Measurements from ENCODE around the gene HDX.
"Not testable (repeated sequence)": the region's sequence is repeated elsewhere in the genome, so short reads cannot be mapped to it uniquely, and the experiment has no call there.

Gene HDX

GRCh38 chrX:84501798-84502628 lies at the start of gene HDX:
TSS of gene HDX (minus strand) at chrX:84502453. CDS start at chrX:84475397, 27,056 bp downstream.
- TF ChIP-seq EZH2phosphoT487 (conservative IDR thresholded peaks at IDR 0.05; ENCODE audit: low read length) (no peak), CTCF (IDR thresholded peaks at IDR 0.05; ENCODE audit: insufficient read depth, low read length, poor library complexity, severe bottlenecking) (no peak)
- no peaks in the 10 kb centered on the region for H3K9me2 ChIP-seq (replicated peaks; ENCODE audit: insufficient read depth, low read length)
- no peak within 1 kb of the TSS for H3K9ac ChIP-seq (ENCODE audit: low read length)
- H3K79me2 ChIP-seq (ENCODE audit: insufficient read depth, low read length) = no peaks in the 10 kb centered on the region
- no peak within 1 kb of the TSS for H3K4me3 ChIP-seq (ENCODE audit: insufficient read depth, low read length, poor library complexity, severe bottlenecking)
- H3K27me3 ChIP-seq (ENCODE audit: low read length) = no peaks in the 10 kb centered on the region
- H3K4me2 ChIP-seq (ENCODE audit: low read depth, low read length, poor library complexity, severe bottlenecking) = no peak within 1 kb of the TSS
- H4K20me1 ChIP-seq (ENCODE audit: low read depth, low read length) = no peaks in the 10 kb centered on the region
- no peaks in the 10 kb centered on the region for H3K9me3 ChIP-seq (ENCODE audit: insufficient read depth, low read length)
- no peak within 1 kb of the TSS for H3K27ac ChIP-seq (ENCODE audit: low read depth, low read length)
- no peak within 1 kb of the TSS for H2AFZ ChIP-seq (ENCODE audit: low read depth, low read length, severe bottlenecking)
- H3K36me3 ChIP-seq (ENCODE audit: low read length) = no peaks in the 10 kb centered on the region
- no peaks in the 10 kb centered on the region for H3F3A ChIP-seq (ENCODE audit: insufficient read depth)

GRCh38 chrX:84541315-84541714 lies 39.1 kb upstream of the HDX start:
- H3K36me3 ChIP-seq (ENCODE audit: low read length); H4K20me1 ChIP-seq (ENCODE audit: low read depth, low read length); H3K9ac ChIP-seq (ENCODE audit: low read length); H3K27me3 ChIP-seq (ENCODE audit: low read length); H3K27ac ChIP-seq (ENCODE audit: low read depth, low read length); H3K9me2 ChIP-seq (replicated peaks; ENCODE audit: insufficient read depth, low read length); H3K4me3 ChIP-seq (ENCODE audit: insufficient read depth, low read length, poor library complexity, severe bottlenecking); H3K79me2 ChIP-seq (ENCODE audit: insufficient read depth, low read length); H3K4me2 ChIP-seq (ENCODE audit: low read depth, low read length, poor library complexity, severe bottlenecking); H3F3A ChIP-seq (ENCODE audit: insufficient read depth); H3K9me3 ChIP-seq (ENCODE audit: insufficient read depth, low read length); H2AFZ ChIP-seq (ENCODE audit: low read depth, low read length, severe bottlenecking): not testable (repeated sequence)

GRCh38 chrX:84537627-84538026 lies 35.4 kb upstream of the HDX start:
- H2AFZ ChIP-seq (ENCODE audit: low read depth, low read length, severe bottlenecking); H3F3A ChIP-seq (ENCODE audit: insufficient read depth); H3K9ac ChIP-seq (ENCODE audit: low read length); H3K4me3 ChIP-seq (ENCODE audit: insufficient read depth, low read length, poor library complexity, severe bottlenecking); H3K9me2 ChIP-seq (replicated peaks; ENCODE audit: insufficient read depth, low read length); H4K20me1 ChIP-seq (ENCODE audit: low read depth, low read length); H3K36me3 ChIP-seq (ENCODE audit: low read length); H3K9me3 ChIP-seq (ENCODE audit: insufficient read depth, low read length); H3K27ac ChIP-seq (ENCODE audit: low read depth, low read length); H3K79me2 ChIP-seq (ENCODE audit: insufficient read depth, low read length); H3K4me2 ChIP-seq (ENCODE audit: low read depth, low read length, poor library complexity, severe bottlenecking); H3K27me3 ChIP-seq (ENCODE audit: low read length): not testable (repeated sequence)

- Histone ChIP-seq H3K9me2 (replicated peaks; ENCODE audit: insufficient read depth, low read length) (no peaks in the 10 kb centered on the region), H3K27me3 (ENCODE audit: low read length) (no peaks in the 10 kb centered on the region), H3K36me3 (ENCODE audit: low read length) (no peaks in the 10 kb centered on the region), H3K9ac (ENCODE audit: low read length) (no peak overlapping the region), H3F3A (ENCODE audit: insufficient read depth) (no peaks in the 10 kb centered on the region), H4K20me1 (ENCODE audit: low read depth, low read length) (no peaks in the 10 kb centered on the region), H3K79me2 (ENCODE audit: insufficient read depth, low read length) (no peaks in the 10 kb centered on the region), H2AFZ (ENCODE audit: low read depth, low read length, severe bottlenecking) (no peak overlapping the region), H3K4me3 (ENCODE audit: insufficient read depth, low read length, poor library complexity, severe bottlenecking) (no peak overlapping the region), H3K4me2 (ENCODE audit: low read depth, low read length, poor library complexity, severe bottlenecking) (no peak overlapping the region), H3K27ac (ENCODE audit: low read depth, low read length) (no peak overlapping the region), H3K9me3 (ENCODE audit: insufficient read depth, low read length) (no peaks in the 10 kb centered on the region)
- TF ChIP-seq CTCF (IDR thresholded peaks at IDR 0.05; ENCODE audit: insufficient read depth, low read length, poor library complexity, severe bottlenecking) (no peak), EZH2phosphoT487 (conservative IDR thresholded peaks at IDR 0.05; ENCODE audit: low read length) (no peak)
These were observed 13.8 kb downstream of the HDX start for GRCh38 chrX:84488426-84488825.

Measured in SU-DHL-6 (cell line).